ENCODE data around the gene HILPDA. TPM values are rescaled to one million over a fixed set of nuclear protein-coding genes. Genes with fewer than 3 reads are reported as not detected.

HILPDA gene
- total and polyA plus RNA-seq, 9 of the 15 experiments (the other 6 are each of a cell fraction or from before 2014, with no cell fraction given): 8.3 to 71.8 (median 23.5) TPM

GRCh38 chr7:128409596-128410450 is 45.9 kb upstream of the HILPDA start, which contains the start of gene IMPDH1 (continued):
- TF ChIP-seq ZBTB40 (IDR thresholded peaks at IDR 0.05): no peak
- TF ChIP-seq ZBTB40 (CRISPR knock-in tag; IDR thresholded peaks at IDR 0.05): no peak
- no peak for TF ChIP-seq IRF1 (CRISPR knock-in tag; IDR thresholded peaks at IDR 0.05; ENCODE audit: borderline replicate concordance)
- TF ChIP-seq LEF1 (IDR thresholded peaks at IDR 0.05): no peak
- TF ChIP-seq RNF2 (IDR thresholded peaks at IDR 0.05): peak; percentile 66; the same call in 1 of the 2 replicates
- peak; percentile 85 for TF ChIP-seq FUS (optimal IDR thresholded peaks at IDR 0.05; ENCODE audit: low read depth, low read length)
- TF ChIP-seq MIER1 (IDR thresholded peaks at IDR 0.05; ENCODE audit: low read depth): 0 out of 2 replicates have a peak, but pooled peaks have one; percentile 59
- TF ChIP-seq ZNF830 (CRISPR knock-in tag; IDR thresholded peaks at IDR 0.05): no peak
- no peak for TF ChIP-seq BMI1 (IDR thresholded peaks at IDR 0.05; ENCODE audit: low read length)
- 0 out of 2 replicates have a peak, but pooled peaks have one; percentile 26 for TF ChIP-seq ZNF766 (CRISPR knock-in tag; conservative IDR thresholded peaks at IDR 0.05)
- 0 out of 2 replicates have a peak, but pooled peaks have one; percentile 34 for TF ChIP-seq SMARCA5 (IDR thresholded peaks at IDR 0.05)
- no peak for TF ChIP-seq HNRNPH1 (optimal IDR thresholded peaks at IDR 0.05; ENCODE audit: low read depth, low read length)
- no peak for TF ChIP-seq GABPB2 (CRISPR knock-in tag; conservative IDR thresholded peaks at IDR 0.05)
- no peak for TF ChIP-seq ATF3 (IDR thresholded peaks at IDR 0.05)
- no peak for TF ChIP-seq ATF3 (CRISPR knock-in tag; conservative IDR thresholded peaks at IDR 0.05)
- no peak for TF ChIP-seq U2AF1 (optimal IDR thresholded peaks at IDR 0.05; ENCODE audit: low read depth, low read length)

All from K562 (cell line).